Measurements from ENCODE around the gene FAM222B.
A peak's percentile ranks its signal among the peaks of the same experiment; 100 is the strongest.
"Not testable (repeated sequence)": the region's sequence is repeated elsewhere in the genome, so short reads cannot be mapped to it uniquely, and the experiment has no call there.

The FAM222B gene

GRCh38 chr17:28834420-28834819, 8.2 kb downstream of the FAM222B start:
- DNase-seq, result no peak

- DNase-seq, result no peak
Observed at GRCh38 chr17:28828294-28829040, 14.1 kb downstream of the FAM222B start.

- DNase-seq, result no peak
Observed at GRCh38 chr17:28827672-28828071, 14.9 kb downstream of the FAM222B start.

GRCh38 chr17:28819582-28819981, 23.0 kb downstream of the FAM222B start:
- no peak for DNase-seq

GRCh38 chr17:28818819-28819221, 23.8 kb downstream of the FAM222B start:
- DNase-seq, result no peak

- no peak for DNase-seq
Observed at GRCh38 chr17:28816540-28816939, 26.1 kb downstream of the FAM222B start.

GRCh38 chr17:28812748-28813377, 29.7 kb downstream of the FAM222B start:
- DNase-seq, result peak; percentile 62 to 64

GRCh38 chr17:28812091-28812747, 30.4 kb downstream of the FAM222B start:
- DNase-seq, result peak; percentile 96 to 97

GRCh38 chr17:28811651-28812090, 30.9 kb downstream of the FAM222B start:
- DNase-seq, result peak; percentile 29 to 37

- no peak for DNase-seq
Observed at GRCh38 chr17:28810437-28810836, 32.2 kb downstream of the FAM222B start.

- DNase-seq, result peak in 1 of 2 experiments; percentile 44
Observed at GRCh38 chr17:28807925-28808634, 34.5 kb downstream of the FAM222B start.

GRCh38 chr17:28796062-28796461, 46.5 kb downstream of the FAM222B start:
- DNase-seq, result no peak

GRCh38 chr17:28794846-28795441, 47.6 kb downstream of the FAM222B start:
- not testable (repeated sequence) for DNase-seq

GRCh38 chr17:28792877-28793661, 49.5 kb downstream of the FAM222B start:
- peak; percentile 72 to 88 for DNase-seq

GRCh38 chr17:28788100-28788499, 54.5 kb downstream of the FAM222B start:
- DNase-seq, result no peak

GRCh38 chr17:28783161-28783560, 59.4 kb downstream of the FAM222B start:
- no peak for DNase-seq

- DNase-seq, result not testable (repeated sequence)
Observed at GRCh38 chr17:28779601-28780000, 63.0 kb downstream of the FAM222B start.

- DNase-seq, result no peak
Observed at GRCh38 chr17:28777178-28777577, 65.4 kb downstream of the FAM222B start.

GRCh38 chr17:28774206-28774605, 68.4 kb downstream of the FAM222B start:
- DNase-seq, result no peak

- no peak for DNase-seq
Observed at GRCh38 chr17:28773736-28774135, 68.9 kb downstream of the FAM222B start.

GRCh38 chr17:28765038-28765437, 77.6 kb downstream of the FAM222B start:
- no peak for DNase-seq

- peak; percentile 69 to 82 for DNase-seq
Observed at GRCh38 chr17:28763804-28764266, 78.8 kb downstream of the FAM222B start.

Data from Kasumi-1 (cell line).